Femur (tissue), 1 donor: Measurements from ENCODE around the gene GALNS.

Experiments
- DNase-seq: peaks from one replicate; pipeline ENCODE4 v3.0.0-alpha.2; 2017

The GALNS gene

DNA sequence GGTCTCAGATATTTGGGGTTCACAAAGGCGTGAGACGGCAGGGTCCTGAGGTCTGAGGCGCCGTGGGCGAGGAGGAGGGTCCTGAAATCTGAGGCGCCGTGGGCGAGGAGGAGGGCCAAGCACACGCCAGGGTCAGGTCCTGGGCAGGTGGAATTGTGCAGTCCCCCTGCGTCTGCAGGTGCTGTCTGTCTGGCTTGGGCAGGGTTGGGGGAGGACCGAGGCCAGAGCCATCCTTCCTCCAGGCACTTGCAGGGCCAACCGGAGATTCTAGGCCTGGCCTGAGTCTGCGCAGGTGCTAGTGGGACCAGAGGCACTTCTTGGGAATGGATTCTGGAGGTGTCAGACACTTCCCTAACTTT, 42.6 kb downstream of the GALNS start:
- DNase-seq, result no peak

DNA sequence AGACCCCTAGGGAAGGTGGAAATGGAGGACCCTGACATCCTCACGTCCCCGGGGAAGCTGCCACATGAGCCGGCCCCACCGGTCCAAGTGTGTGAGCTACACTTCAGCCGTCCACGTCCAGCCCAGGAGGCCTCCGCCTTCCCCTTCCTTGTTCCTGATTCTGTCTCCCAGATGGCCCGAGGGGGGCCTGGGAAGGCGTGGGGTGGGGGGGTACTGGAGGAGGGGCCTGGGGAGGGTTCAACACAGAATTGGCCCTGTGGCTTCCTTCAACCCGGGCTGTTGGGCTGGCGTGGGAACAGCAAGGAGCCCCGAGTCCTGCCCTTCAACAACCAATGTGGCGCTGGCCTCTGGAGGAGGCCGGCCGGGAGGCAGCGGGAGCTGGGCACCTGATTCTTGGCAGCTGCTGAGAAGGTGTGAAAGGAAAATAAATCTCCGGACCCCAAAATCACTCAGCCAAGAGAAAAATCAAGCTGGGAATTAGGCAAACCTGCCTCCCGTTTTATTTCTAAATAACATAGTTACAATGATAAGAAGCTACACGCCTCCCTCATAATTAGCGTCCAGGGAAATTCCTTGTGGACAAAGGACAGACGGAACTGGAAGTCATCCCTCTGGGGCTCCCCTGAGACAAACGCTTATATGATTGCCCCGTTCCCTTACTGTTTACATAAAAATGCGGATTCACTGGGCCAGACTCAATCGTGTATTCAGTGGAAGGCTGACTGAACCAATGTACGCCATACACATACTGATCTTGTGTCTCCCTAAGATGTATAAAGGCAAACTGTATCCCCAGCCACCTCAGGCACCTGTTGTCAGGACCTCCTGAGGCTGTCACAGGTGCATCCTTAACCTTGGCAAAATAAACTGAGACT, 43.2 kb downstream of the GALNS start:
- no peak for DNase-seq

DNA sequence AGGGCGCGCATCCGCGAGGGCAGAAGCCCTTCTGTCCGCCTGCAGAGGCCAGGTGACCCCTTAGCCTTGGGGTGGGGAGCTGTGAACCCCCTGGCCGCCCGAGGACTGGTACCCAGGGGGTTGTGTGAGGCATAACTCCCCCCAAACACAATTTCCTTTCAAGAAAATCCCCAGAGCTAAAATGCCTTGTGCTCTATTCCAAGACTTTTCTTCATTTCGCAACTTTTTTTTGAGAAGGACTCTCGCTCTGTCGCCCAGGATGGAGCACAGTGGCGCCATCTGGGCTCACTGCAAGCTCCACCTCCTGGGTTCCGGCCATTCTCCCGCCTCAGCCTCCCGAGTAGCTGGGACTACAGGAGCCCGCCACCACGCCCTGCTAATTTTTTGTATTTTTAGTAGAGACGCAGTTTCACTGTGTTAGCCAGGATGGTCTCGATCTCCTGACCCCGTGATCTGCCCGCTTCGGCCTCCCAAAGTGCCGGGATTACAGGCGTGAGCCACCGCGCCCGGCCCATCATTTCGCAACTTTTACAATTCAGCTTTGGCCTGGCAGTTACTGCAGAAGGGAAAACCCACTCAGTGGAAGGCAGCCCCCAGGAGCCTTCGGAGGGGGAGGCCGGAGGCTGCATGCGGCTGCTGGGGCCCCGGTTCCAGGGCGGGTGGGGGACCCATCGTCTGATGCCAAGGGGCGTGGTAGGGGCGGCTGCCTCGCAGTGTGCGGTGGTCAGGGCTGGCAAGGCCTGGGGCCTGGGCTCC, 44.1 kb downstream of the GALNS start:
- no peak for DNase-seq

DNA sequence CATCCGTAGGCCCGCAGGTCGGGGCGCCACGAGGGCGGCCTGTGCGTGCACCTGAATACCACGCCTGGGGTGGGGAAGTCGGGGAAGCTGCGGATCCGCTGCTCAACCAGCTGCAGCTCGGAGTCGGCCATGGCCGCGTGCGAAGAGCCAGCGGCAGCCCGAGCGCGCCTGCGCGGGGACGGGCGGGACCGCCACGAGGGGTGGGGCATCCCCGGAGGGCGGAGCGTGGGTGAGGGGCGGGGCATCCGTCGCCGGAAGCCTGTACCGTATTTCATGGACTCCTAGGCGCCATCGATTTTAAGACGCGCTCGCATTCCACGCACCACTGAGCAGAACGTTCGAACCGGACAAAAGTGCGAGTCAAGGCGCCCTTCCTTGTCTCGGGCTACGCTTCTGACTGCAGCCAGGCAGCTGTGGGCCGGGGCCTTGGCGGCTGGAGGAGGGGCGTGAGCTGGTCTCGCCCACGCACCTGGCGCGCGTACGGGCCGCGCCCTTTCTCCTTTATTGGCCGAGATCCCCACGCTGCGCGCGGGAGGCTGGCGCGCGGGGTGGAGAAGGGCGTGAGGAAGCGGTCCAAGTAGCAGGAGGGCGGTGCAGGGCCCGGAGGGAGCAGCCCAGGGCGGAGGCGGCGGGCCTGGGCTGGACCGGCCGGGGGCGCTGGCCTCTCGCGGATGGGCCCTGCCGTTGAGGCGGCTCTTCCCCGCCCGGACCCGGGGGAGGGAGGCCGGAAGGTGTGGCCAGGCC, 44.8 kb downstream of the GALNS start, which contains the start of gene APRT:
Gene APRT (minus strand): TSS at position 160 of the 744 bp plus-strand sequence. CDS start 29 bp downstream, at position 131.
- peak; percentile 98 for DNase-seq

DNA sequence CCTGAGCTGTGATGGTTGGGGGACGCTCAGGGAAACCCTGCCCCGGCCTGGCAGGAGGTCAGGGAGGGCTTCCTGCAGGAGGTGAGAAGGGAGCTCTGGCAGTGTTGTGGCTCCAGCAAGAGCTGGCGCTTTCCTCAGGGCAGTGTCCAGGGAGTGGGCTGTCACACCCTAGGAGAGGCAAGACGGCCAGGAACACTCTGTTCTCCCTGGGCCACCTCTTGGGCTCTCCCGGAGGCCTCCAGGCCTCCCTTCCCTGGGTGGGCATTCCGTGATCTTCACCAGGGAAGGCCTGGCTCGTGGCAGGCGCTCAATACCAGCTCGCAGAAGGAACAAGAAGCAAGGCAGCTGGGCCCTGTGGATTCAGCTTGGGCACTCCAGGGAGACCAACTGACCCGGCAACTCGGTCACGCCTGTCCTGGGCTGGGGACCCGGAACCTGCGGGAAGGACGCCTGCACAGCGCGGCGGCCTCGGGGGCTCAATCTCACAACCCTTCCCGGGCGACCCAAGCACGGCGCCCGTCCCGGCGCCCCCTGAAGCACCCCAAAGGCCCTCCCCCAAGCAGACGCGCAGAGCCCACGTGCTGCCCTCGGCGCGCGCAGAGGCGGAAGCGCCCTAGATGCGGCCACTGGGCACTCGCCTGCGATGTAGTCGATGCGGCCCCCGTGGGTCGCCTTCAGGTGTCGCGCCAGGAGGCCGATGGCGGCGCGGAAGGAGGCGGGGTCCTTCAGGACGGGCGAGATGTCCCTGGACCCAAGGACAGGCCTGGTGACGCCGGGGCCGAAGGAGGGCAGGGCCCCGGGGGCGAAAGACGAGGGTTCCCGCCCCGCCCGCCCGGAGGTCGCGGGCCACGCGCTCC, 45.6 kb downstream of the GALNS start:
- DNase-seq, result peak; percentile 90

DNA sequence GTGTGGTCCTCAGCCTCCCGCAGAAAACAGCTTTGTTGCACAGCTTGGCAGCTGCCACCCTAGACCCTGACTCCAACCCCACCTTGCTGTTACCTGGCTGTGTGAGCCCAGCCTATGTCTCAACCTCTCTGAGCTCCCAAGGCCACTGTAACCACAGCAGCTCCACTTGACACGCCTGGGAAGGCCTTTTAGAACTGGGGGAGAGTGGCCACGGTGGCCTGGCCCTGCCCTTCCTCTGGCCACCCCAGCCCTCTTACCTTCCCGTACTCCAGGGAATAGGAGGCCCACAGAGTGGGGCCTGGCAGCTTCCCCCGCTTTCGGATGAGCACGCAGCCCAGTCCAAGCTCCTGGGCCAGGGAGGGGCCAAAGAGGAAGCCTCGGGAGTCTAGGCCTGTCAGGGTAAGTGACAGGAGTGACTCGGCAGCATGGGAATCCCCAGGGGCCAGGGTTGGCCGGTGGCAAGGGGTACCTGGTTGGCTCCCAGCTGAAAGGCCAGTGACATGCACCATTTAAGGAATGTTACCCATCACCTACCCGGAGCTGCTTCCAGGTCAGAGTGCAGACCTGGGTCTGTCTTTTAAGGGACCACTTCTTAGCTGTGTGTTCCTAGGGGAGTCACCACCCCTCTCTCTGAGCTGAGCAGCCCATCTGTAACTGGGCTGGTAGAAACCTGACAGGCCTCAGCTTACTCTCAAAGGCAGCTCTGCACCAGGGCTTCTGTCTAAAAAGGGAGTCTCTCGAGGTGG, 46.4 kb downstream of the GALNS start:
- no peak for DNase-seq

DNA sequence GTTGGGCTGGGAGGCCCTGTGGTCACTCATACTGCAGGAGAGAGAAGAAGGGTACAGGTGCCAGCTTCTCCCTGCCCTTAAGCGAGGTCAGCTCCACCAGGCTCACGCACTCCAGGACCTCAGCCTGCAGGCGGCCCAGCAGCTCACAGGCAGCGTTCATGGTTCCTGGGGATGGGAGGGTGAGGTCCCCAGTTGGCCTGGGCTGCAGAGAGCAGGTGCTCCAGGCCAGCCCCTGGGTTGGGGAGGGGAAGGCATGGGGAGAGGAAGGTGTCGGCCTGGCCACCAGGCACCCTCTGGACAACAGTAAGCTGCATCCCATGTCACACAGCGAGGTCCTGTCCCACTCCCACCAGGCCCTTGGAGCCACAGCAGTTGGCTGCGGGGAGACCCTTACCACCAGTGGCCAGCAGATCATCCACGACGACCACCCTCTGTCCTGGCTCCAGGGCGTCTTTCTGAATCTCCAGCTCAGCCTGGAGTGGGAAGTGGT, 47.0 kb downstream of the GALNS start:
- no peak for DNase-seq

DNA sequence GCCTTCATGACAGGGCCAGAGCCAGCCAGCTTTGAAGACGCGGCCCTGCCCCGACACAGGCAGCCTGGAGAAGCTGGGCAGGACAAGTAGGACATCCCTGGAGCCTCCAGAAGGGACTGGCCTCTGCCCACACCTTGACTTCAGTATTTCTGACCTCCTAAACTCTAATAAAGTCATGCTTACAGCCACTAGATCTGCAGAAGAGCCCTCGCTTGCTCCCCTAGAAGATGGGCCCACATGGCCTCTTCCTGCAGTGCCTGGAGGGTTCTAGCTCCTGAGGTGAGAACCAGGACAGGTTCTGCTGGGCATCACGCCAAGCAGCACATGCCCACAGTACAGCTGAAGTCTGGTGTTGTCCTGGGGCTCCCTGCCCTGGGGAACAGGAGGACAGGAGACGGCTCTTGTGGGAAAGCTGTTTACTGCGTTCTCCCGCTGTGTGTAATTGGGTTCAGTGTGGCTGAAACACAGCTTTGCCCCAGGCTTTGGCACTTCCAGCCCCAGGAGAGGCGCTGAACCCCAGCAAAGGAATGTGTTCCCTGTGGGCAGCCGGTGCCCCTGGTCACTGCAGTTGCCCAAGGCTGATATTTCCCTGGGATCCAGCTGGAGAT, 47.6 kb downstream of the GALNS start:
- DNase-seq, result no peak

DNA sequence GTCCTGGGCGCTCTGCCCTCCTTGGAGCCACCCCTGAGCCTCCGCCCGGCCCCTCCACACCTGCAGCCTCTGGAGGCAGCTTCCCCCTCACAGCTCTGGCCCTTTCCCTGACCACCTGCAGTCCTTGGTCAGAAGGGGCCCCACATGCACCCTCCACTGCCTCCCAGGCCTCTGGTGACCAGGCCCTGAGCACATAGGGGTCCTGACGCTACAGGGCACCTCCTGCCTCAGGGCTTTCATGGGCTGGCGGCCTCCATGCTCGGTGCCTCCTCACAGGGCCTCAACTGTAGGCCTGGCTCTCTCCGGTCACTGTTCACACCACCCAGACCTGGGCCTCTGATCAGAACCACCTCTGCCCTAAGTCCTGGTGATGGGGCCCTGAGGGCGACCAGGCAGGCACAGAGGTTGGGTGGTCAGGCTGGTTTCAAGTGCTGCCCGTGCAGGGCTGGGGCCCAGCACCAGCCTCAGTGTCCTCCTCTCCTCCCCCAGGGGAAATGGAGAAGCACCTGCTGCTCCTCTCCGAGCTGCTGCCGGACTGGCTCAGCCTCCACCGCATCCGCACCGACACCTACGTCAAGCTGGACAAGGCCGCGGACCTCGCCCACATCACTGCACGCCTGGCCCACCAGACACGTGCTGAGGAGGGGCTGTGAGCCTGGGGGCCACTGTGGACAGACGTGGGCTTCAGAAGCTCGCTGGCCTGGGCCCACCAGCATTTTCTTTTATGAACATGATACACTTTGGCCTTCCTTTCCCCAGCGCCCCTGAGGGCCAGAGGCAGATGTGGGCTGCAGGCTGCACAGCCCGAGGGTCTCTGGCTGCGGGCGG, 48.9 kb downstream of the GALNS start:
- no peak for DNase-seq

DNA sequence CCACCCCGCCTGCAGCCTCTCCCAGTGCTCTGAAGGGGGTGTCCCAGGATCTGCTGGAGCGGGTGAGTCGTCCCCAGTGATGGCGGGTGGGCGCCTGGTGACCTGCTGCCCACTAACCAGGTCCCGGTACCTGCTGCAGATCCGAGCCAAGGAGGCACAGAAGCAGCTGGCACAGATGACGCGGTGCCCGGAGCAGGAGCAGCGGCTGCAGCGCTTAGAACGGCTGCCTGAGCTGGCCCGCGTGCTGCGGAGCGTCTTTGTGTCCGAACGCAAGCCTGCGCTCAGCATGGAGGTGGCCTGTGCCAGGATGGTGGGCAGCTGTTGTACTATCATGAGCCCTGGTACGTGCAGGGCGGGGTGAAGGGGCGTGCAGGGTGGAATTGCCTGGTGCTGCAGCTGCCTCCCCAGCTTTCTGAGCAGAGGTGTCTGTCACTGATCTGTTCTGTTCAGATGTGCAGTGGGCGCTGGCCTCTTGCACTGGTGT, 49.6 kb downstream of the GALNS start:
- DNase-seq, result peak; percentile 77

DNA sequence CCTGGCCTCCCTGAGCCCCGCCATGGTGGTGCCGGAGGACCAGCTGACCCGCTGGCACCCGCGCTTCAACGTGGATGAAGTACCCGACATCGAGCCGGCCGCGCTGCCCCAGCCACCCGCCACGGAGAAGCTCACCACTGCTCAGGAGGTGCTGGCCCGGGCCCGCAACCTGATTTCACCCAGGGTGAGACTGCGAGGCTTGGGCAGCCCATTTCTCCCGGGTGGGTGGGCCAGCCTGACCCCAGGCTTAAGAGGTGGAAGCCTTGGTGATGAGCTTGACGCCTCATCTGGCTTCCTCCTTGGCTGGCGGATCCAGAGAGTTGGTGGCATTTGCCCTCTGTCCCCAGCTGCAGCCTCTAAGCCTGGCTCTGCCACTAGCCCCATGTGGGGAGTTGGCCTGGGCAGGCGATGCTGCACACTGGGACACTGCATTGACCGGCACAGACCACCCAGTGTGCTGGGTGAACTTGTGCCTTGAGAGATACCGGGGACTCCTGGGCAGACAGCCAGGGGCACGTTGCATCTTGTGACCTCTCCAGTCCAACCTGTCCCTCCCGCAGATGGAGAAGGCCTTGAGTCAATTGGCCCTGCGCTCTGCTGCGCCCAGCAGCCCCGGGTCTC, 50.1 kb downstream of the GALNS start:
- DNase-seq, result no peak

DNA sequence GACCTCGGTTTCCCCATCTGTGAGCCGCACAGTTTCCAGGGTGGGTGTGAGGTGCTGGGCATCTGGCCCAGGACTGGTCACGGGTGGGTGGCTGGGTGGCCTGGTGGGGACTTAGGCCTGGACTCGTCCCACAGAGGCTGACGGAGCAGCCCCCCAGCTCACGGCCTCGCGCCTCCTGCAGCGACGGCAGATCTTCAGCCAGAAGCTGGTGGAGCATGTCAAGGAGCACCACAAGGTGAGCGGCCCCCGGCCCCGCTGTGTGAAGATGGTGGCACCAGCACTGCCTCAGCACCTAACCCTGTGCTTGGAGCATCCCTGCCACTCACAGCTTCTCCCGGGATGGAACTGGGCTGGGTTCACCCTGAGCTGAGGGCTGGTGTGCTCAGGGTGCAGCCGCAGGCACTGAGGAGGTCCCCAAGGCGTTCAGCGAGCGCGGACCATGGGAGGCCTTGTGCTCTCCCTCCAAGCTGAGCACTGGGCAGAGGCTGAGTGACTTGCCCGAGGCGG, 50.8 kb downstream of the GALNS start:
- DNase-seq, result no peak

DNA sequence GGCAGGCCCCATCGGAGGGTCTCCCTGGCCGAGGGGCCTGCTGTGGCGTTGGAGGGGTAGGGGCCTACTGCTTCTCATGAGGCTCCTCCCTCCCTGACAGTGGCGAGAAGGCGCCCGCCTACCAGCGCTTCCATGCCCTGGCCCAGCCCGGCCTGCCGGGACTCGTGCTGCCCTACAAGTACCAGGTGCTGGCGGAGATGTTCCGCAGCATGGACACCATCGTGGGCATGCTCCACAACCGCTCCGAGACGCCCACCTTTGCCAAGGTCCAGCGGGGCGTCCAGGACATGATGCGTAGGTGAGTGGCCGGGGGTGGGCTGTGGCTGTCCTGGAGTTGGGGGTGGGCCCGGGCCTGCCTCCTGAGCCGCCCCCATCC, 51.4 kb downstream of the GALNS start:
- no peak for DNase-seq

DNA sequence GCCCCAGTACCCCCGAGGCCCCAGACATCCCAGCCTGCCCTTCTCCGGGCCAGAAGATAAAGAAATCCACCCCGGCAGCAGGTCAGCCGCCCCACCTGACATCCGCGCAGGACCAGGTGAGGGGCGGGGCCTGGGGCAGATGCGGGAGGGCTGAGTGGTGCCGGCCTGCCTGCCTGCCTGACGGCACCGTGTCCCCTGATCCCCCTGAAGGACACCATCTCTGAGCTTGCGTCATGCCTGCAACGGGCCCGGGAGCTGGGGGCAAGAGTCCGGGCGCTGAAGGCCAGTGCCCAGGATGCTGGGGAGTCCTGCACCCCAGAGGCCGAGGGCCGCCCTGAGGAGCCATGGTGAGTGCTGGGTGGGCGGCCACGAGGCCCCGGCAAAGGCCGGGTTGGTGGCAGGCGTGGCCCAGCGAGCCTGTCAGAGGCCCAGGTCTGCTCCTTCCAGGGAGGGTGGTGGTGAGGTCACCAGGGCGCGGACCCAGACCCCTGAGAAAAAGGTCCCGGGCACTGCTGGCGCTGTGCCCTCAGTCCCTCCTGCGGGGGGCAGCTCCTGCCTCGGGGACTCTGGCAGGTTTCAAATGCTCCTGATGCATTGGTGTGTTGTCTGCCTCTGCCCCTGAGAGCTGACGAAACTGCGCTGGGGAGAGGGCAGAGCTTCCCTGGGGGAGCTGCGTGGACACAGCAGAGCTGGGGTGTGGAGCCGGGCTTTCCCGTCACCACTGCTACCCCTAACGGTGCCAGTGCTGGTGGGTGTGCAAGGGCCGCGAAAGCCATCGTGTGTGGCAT, 52.0 kb downstream of the GALNS start:
- DNase-seq, result no peak

DNA sequence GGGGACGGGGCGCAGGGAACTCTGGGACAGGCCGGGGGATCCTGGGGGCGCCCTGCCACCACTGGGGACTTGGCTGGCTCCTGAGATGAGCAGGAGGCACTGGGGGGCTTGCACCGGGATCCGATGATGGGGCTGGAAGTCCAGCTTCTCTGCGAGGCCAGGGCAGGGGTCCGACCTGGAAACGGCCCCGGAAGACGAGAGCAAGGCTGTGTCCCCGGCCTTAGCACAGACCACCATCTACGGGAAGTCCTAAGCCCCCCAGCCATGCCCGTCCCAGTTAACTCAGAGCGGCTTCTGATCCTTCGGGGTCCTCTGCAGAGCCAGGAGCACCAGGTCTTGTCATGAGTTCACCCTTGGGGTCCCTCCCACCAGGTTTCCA, 52.6 kb downstream of the GALNS start:
- DNase-seq, result no peak

DNA sequence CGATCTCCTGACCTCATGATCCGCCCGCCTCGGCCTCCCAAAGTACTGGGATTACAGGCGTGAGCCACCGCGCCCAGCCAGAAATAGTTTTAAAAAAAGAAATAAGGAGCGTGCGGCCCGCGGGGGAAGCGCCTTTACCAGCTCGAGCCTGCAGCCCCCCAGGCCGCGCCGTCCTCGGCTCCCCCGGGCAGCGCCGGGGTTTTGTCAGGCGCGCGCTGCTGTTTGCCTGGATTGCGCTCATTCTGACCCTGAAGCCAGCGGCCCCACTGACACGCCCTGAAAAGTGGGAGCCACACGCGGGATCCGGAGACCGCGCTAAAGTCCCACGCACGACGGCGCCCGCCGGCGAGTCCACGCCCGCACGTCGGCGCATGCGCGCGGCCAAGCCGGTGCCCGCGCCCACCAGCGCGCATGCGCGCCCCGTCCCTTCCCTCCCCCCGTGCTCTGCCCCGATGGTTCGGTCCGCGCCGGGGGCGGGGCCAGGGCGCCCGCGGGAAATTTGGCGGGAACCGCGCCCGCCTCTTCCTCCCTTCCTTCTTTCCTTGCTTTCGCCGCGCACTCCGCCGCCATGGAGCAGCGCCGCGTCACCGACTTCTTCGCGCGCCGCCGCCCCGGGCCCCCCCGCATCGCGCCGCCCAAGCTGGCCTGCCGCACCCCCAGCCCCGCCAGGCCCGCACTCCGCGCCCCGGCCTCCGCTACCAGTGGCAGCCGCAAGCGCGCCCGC, 53.3 kb downstream of the GALNS start, which contains the start of gene CDT1:
Gene CDT1 (plus strand): TSS at position 526 of the 724 bp plus-strand sequence. CDS start 43 bp downstream, at position 569.
- DNase-seq, result peak; percentile 91

DNA sequence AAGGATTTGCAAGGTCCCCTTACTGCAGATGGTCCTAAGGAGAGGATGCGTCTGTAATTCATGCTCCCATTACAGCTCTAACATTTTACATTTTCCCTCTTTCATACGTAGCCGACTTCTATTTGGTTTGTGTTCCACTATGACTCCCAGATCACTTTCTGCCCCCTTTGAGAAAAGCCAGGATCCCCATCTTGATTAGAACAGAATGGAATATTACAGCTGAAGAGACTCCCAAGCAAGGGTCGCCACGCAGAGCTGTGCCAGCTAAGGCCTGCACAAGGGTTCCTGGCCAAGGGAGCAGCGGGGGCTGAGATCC, 56.5 kb downstream of the GALNS start:
- DNase-seq, result no peak
